ENCODE measurements around the gene GARNL3.

DNA sequence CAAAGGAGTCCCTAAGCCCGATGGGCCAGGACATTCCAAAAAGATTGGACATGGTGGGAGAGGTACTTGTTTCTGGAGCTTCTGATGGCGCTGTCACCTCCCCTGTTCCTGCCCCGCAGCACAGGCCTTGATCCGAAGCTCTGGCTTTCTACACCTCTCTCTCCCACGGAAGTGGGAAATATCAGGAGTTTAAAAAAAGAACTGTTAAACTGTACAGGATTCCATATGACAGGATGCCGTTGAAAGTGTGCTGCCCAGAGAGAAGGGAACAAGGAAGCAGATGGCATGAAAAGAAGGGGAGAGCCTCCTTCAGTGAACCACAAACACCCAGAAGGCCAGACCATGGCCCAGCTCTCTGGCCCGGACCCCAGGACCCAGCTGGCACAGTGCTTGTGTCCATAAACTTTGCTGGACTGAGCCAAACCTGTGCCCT lies 105.6 kb downstream of the GARNL3 start:
- TF ChIP-seq POLR2A (IDR thresholded peaks at IDR 0.05; ENCODE audit: low read depth, low read length) (no peak), EZH2 (IDR thresholded peaks at IDR 0.05; ENCODE audit: borderline replicate concordance, low read depth, low read length, severe bottlenecking) (no peak), GATA2 (IDR thresholded peaks at IDR 0.05; ENCODE audit: insufficient read depth, insufficient read length, low read depth, low read length) (no peak)
- TF ChIP-seq, protein P1, sequence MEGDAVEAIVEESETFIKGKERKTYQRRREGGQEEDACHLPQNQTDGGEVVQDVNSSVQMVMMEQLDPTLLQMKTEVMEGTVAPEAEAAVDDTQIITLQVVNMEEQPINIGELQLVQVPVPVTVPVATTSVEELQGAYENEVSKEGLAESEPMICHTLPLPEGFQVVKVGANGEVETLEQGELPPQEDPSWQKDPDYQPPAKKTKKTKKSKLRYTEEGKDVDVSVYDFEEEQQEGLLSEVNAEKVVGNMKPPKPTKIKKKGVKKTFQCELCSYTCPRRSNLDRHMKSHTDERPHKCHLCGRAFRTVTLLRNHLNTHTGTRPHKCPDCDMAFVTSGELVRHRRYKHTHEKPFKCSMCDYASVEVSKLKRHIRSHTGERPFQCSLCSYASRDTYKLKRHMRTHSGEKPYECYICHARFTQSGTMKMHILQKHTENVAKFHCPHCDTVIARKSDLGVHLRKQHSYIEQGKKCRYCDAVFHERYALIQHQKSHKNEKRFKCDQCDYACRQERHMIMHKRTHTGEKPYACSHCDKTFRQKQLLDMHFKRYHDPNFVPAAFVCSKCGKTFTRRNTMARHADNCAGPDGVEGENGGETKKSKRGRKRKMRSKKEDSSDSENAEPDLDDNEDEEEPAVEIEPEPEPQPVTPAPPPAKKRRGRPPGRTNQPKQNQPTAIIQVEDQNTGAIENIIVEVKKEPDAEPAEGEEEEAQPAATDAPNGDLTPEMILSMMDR (IDR thresholded peaks at IDR 0.05; ENCODE audit: extremely low read depth in 1 of 2, insufficient read depth in 1 of 2, low read depth in 1 of 2, low read length in 2 of 2) = no peak
